ENCODE results near the gene SOX18. TPM values are rescaled to one million over a fixed set of nuclear protein-coding genes. Genes with fewer than 3 reads are reported as not detected.
A peak's percentile ranks its signal among the peaks of the same experiment; 100 is the strongest.

The SOX18 gene
- total RNA-seq, 3 donors from 2014 or later, result 0.13 to 0.24 (median 0.24) TPM

GRCh38 chr20:64045346-64046011 lies 4.0 kb downstream of the SOX18 start:
- no peaks in the 10 kb centered on the region for H3K36me3 Mint-ChIP-seq (ENCODE audit: insufficient read depth)
- no peaks in the 10 kb centered on the region for H3K9me3 Mint-ChIP-seq
- no peak overlapping the region for H3K4me3 Mint-ChIP-seq
- peaks cover 25% of the 10 kb centered on the region for H3K27me3 Mint-ChIP-seq (ENCODE audit: low read depth)
- ATAC-seq, result no peak
- no peak for DNase-seq
- peaks cover 28% of the 10 kb centered on the region for H3K4me1 Mint-ChIP-seq (ENCODE audit: low read depth)

GRCh38 chr20:64044484-64045247 lies 4.8 kb downstream of the SOX18 start:
- Mint-ChIP-seq H3K4me1 (ENCODE audit: low read depth) (peaks cover 33% of the 10 kb centered on the region), H3K9me3 (no peaks in the 10 kb centered on the region), H3K27me3 (ENCODE audit: low read depth) (peaks cover 20% of the 10 kb centered on the region), H3K4me3 (no peak overlapping the region), H3K36me3 (ENCODE audit: insufficient read depth) (no peaks in the 10 kb centered on the region)
- DNase-seq (no peak), ATAC-seq (no peak)

GRCh38 chr20:64043768-64044167 lies 5.7 kb downstream of the SOX18 start:
- DNase-seq (no peak), ATAC-seq (no peak)
- H3K27me3 Mint-ChIP-seq (ENCODE audit: low read depth), result peaks cover 19% of the 10 kb centered on the region
- peak overlapping the region; percentile 73 for H3K4me3 Mint-ChIP-seq
- no peaks in the 10 kb centered on the region for H3K36me3 Mint-ChIP-seq (ENCODE audit: insufficient read depth)
- H3K4me1 Mint-ChIP-seq (ENCODE audit: low read depth), result peaks cover 37% of the 10 kb centered on the region
- H3K9me3 Mint-ChIP-seq, result no peaks in the 10 kb centered on the region

DNA sequence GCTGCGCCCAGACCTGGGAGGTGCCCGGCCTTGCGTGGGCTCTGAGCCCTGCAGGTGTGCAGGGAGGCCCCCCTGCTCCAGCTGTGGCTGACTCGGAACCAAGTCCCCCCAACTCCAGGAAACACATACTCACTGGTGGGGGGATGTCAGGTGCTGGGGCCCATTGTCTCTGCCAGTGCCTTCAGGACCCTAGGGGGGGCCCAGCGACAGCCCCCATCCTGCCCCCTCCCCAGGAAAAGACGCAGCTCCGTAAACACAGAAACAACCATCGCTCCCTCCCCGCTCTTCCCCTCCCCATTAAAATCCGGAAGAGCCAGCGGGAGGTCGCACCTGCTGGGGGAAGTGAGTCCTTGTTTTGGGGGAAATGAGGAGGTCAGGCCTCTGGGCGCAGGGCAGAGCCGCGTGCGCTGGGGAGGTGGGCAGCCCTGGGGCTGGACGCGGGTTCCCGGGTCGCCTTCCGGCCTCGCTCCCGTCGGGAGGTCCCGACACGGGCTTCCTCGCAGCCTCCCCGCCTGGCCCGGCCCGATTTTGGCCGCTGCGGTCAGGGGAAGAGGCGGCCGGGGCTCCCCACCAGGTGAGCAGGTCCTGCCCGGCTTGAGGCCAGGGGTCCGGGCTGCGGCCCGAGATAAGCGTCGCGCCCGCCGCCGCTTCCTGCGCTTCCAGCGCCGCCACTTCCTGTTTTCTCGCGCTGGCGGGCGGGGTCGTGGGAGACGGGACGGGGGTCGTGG lies 7.2 kb downstream of the SOX18 start:
- Mint-ChIP-seq H3K36me3 (ENCODE audit: insufficient read depth) (no peaks in the 10 kb centered on the region), H3K4me3 (peak overlapping the region; percentile 77), H3K4me1 (ENCODE audit: low read depth) (peaks cover 43% of the 10 kb centered on the region), H3K9me3 (no peaks in the 10 kb centered on the region), H3K27me3 (ENCODE audit: low read depth) (peaks cover 14% of the 10 kb centered on the region)
- DNase-seq, result no peak
- no peak for ATAC-seq

GRCh38 chr20:64041781-64042053 lies 7.7 kb downstream of the SOX18 start:
- Mint-ChIP-seq H3K36me3 (ENCODE audit: insufficient read depth) (no peaks in the 10 kb centered on the region), H3K27me3 (ENCODE audit: low read depth) (peaks cover 9% of the 10 kb centered on the region), H3K9me3 (no peaks in the 10 kb centered on the region), H3K4me3 (peak overlapping the region; percentile 77), H3K4me1 (ENCODE audit: low read depth) (peaks cover 48% of the 10 kb centered on the region)
- no peak for ATAC-seq
- DNase-seq, result no peak

DNA sequence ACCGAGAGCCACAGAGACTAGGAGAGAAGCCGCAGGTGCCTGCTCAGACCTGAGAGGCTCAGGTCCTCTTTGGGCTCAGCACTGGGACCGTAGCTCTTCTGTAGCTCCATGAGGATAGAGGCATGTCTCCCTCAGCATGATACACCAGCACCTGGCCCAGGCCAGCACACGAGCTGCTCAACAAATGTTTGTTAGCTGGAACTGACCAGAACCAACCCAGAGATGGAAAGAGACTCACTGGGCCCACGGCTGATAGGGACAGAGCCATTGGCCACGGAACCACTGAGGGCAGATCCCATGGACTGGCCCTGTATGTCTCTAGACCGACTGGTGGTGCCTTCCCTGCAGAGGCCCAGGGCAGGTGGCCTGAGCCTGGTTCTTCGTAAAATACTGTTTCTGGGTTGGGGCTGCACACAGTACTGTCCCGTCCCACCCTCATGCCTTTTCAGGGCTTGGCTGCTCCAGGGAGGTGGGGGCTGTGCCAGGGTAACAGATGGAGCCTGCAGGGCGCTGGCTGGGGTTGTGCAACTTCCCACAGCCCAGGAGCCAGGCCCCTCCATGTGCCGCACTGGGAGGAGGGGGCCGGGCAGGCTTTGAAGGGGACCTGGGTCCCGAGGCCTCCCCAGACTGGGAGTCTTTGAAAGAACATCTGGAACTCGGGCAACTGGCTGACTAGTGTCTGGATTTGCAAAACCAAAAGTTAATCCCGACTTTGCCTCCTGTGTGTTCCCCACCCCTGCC lies 8.2 kb downstream of the SOX18 start:
- ATAC-seq, result no peak
- H3K36me3 Mint-ChIP-seq (ENCODE audit: insufficient read depth), result no peaks in the 10 kb centered on the region
- DNase-seq, result no peak
- peaks cover 4% of the 10 kb centered on the region for H3K27me3 Mint-ChIP-seq (ENCODE audit: low read depth)
- H3K9me3 Mint-ChIP-seq, result no peaks in the 10 kb centered on the region
- H3K4me3 Mint-ChIP-seq, result peak overlapping the region; percentile 77
- H3K4me1 Mint-ChIP-seq (ENCODE audit: low read depth), result peaks cover 51% of the 10 kb centered on the region

DNA sequence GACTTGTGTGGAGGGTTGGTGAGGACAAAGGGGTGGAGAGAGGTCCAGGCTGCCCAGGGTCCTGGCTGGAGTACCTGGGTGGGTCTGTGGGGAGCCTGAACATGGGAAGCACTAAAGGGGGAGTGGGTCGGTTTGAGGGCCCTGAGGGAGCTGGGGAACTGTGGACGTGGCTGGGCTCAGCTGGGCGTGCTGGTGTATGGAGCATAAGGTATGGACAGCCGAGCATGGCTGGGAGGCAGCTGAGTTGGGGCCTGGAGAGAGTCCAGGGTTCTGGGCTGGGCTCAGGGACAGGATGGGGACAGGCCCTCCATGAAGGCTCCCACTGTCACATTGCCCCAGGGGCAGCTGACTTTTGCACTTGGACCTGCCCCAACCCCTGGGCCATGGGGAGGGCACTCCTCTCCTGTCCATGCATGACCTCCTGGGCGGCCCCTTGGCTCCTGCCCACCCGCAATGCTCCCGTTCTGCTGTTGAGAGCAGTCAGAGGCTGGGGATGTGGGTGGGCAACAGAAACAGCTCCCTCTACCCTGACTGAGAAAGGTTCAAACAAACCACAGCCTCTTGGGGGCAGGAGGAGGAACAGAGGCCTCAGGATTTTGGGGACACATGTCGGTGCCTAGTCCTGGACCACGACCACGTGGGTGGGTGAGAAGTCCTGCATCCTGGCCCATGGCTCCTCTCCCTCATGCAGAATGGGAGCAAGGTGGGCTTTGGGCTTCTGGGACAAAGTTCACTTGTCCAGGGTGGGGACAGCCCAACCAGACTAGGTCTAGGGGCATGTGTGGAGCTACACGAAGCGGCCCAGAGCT lies 9.0 kb downstream of the SOX18 start:
- Mint-ChIP-seq H3K27me3 (ENCODE audit: low read depth) (no peaks in the 10 kb centered on the region), H3K4me1 (ENCODE audit: low read depth) (peaks cover 48% of the 10 kb centered on the region), H3K4me3 (peak overlapping the region; percentile 53), H3K9me3 (no peaks in the 10 kb centered on the region), H3K36me3 (ENCODE audit: insufficient read depth) (no peaks in the 10 kb centered on the region)
- ATAC-seq, result no peak
- DNase-seq, result no peak

DNA sequence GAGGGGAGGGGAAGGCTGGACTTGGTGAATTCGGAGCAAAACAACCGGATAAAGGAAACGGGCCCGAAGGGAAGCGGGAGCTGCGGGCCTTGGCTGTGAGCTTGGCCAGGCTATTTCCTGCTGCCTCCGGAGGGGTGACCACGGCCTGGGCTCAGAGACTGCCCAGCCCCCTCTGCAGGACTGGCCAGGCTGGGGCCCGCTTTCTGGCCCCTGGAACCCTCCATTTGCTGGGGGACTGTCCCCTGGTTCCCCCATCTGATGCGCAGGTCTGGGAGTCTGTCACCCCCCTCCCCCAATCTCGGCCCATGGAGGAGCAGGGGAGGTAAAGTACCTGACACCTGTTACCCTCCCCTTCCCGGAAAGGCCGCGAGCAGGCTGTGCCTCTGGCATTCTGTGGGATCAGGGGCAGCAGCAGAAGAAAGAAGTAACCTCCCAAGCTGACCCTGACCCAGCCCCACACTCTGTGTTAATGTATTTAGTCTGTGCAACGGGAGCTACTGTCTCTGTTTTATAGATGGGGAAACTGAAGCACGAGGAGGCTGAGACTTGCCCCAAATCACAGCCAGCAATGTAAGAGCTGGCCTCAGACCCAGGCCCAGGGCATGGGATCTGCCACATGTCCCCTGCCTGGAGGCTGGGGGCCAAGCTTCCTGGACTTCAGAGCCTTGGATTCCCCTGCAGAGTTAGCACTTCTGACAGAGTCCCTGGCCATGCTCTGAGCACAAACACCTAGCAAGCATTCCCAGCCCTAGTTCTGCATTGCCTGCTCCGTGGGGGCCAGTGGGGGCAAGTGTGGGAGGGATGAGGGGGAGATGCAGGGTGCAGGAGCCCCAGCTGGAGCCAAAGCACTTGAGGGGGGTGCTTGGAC lies 9.9 kb downstream of the SOX18 start:
- peak overlapping the region; percentile 71 for H3K4me3 Mint-ChIP-seq
- H3K27me3 Mint-ChIP-seq (ENCODE audit: low read depth), result no peaks in the 10 kb centered on the region
- ATAC-seq (no peak), DNase-seq (no peak)
- H3K4me1 Mint-ChIP-seq (ENCODE audit: low read depth), result peaks cover 56% of the 10 kb centered on the region
- no peaks in the 10 kb centered on the region for H3K9me3 Mint-ChIP-seq
- peaks cover under 1% of the 10 kb centered on the region for H3K36me3 Mint-ChIP-seq (ENCODE audit: insufficient read depth)

GRCh38 chr20:64038565-64039292 lies 10.7 kb downstream of the SOX18 start:
- H3K4me3 Mint-ChIP-seq, result peak overlapping the region; percentile 71
- H3K27me3 Mint-ChIP-seq (ENCODE audit: low read depth), result no peaks in the 10 kb centered on the region
- H3K36me3 Mint-ChIP-seq (ENCODE audit: insufficient read depth), result peaks cover 2% of the 10 kb centered on the region
- no peaks in the 10 kb centered on the region for H3K9me3 Mint-ChIP-seq
- ATAC-seq (peak; percentile 75 to 79), DNase-seq (peak; percentile 73)
- peaks cover 61% of the 10 kb centered on the region for H3K4me1 Mint-ChIP-seq (ENCODE audit: low read depth)

DNA sequence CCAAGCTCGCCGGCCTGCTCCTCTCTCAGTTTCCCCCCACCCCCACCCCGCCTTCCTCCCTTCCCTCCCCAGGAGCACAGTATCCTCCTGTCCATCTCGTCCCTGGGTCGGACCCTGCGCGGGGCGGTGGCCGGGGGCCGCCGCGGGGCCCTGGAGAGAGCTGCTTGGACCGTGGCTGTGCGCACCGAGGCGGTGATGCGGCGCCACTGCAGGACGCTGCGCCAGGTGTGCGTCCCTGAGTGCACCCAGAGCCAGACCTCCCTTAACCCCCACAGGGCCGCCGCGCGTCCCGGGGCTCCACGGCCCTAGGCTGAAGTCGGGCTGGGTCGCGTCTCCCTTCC lies 11.2 kb downstream of the SOX18 start:
- no peaks in the 10 kb centered on the region for H3K27me3 Mint-ChIP-seq (ENCODE audit: low read depth)
- H3K9me3 Mint-ChIP-seq, result no peaks in the 10 kb centered on the region
- H3K4me1 Mint-ChIP-seq (ENCODE audit: low read depth), result peaks cover 64% of the 10 kb centered on the region
- ATAC-seq (peak; percentile 7 to 8), DNase-seq (no peak)
- H3K36me3 Mint-ChIP-seq (ENCODE audit: insufficient read depth), result peaks cover 2% of the 10 kb centered on the region
- peak overlapping the region; percentile 59 for H3K4me3 Mint-ChIP-seq

GRCh38 chr20:64037498-64038213 lies 11.8 kb downstream of the SOX18 start:
- peak overlapping the region; percentile 59 for H3K4me3 Mint-ChIP-seq
- H3K36me3 Mint-ChIP-seq (ENCODE audit: insufficient read depth), result peaks cover 2% of the 10 kb centered on the region
- no peak for DNase-seq
- H3K9me3 Mint-ChIP-seq, result no peaks in the 10 kb centered on the region
- H3K27me3 Mint-ChIP-seq (ENCODE audit: low read depth), result no peaks in the 10 kb centered on the region
- H3K4me1 Mint-ChIP-seq (ENCODE audit: low read depth), result peaks cover 64% of the 10 kb centered on the region
- no peak for ATAC-seq

- Mint-ChIP-seq H3K4me1 (ENCODE audit: low read depth) (peaks cover 66% of the 10 kb centered on the region), H3K27me3 (ENCODE audit: low read depth) (no peaks in the 10 kb centered on the region), H3K9me3 (no peaks in the 10 kb centered on the region), H3K4me3 (peak overlapping the region; percentile 56), H3K36me3 (ENCODE audit: insufficient read depth) (peaks cover 2% of the 10 kb centered on the region)
- no peak for ATAC-seq
- DNase-seq, result no peak
Observed at GRCh38 chr20:64037199-64037497, 12.3 kb downstream of the SOX18 start.

All from activated T-cell treated with anti-CD3 and anti-CD28 coated beads, Interleukin-2, amount 50 U/mL, for 4 hours (primary cell).